Lower leg skin (tissue), 3 donors: Measurements from ENCODE around the gene CCDC27.

Experiments
- POLR2A ChIP-seq, 2 donors: fragments of 450-650 bp; IDR thresholded peaks; one replicate each; pipeline ENCODE4 v1.6.1; 2016 to 2017; ENCODE audit warnings: antibody characterized with exemption in 2 of 2, mild to moderate bottlenecking in 1 of 2, moderate library complexity in 1 of 2
- TF ChIP-seq, protein P1 (sequence below), 3 donors: fragments of 450-650 bp; IDR thresholded peaks; one replicate each; pipeline ENCODE4 v1.5.1; 2016; ENCODE audit warnings: antibody characterized with exemption in 3 of 3, mild to moderate bottlenecking in 3 of 3, moderate library complexity in 2 of 3

GRCh38 chr1:3707939-3708328, 44.3 kb upstream of the CCDC27 start:
- TF ChIP-seq, protein P1, sequence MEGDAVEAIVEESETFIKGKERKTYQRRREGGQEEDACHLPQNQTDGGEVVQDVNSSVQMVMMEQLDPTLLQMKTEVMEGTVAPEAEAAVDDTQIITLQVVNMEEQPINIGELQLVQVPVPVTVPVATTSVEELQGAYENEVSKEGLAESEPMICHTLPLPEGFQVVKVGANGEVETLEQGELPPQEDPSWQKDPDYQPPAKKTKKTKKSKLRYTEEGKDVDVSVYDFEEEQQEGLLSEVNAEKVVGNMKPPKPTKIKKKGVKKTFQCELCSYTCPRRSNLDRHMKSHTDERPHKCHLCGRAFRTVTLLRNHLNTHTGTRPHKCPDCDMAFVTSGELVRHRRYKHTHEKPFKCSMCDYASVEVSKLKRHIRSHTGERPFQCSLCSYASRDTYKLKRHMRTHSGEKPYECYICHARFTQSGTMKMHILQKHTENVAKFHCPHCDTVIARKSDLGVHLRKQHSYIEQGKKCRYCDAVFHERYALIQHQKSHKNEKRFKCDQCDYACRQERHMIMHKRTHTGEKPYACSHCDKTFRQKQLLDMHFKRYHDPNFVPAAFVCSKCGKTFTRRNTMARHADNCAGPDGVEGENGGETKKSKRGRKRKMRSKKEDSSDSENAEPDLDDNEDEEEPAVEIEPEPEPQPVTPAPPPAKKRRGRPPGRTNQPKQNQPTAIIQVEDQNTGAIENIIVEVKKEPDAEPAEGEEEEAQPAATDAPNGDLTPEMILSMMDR (IDR thresholded peaks at IDR 0.05), result no peak
- TF ChIP-seq POLR2A (IDR thresholded peaks at IDR 0.05), result no peak
